Stomach (tissue), 4 donors: ENCODE measurements around the gene UHMK1.

Experiments used
- EP300 ChIP-seq: sonication (generic); formaldehyde crosslinking; IDR thresholded peaks from one replicate; pipeline ENCODE4 v1.6.1; 2017; ENCODE audit warnings: antibody characterized with exemption
- POLR2A ChIP-seq, 4 donors: fragments of 450-650 bp; IDR thresholded peaks; one replicate each; pipeline ENCODE4 v1.6.1; 2016; ENCODE audit warnings: antibody characterized with exemption in 4 of 4, control low read depth in 2 of 4, mild to moderate bottlenecking in 1 of 4, moderate library complexity in 1 of 4
- TF ChIP-seq, protein P1 (sequence below), 7 experiments: fragments of 450-650 bp in 4 of 7; fragments of 200-600 bp in 3 of 7; sonication (generic) in 3 of 7; IDR thresholded peaks; one replicate each; pipeline ENCODE4 v1.5.1; 2016 to 2019; ENCODE audit warnings: antibody characterized with exemption in 7 of 7, control low read depth in 2 of 7, mild to moderate bottlenecking in 1 of 7

DNA sequence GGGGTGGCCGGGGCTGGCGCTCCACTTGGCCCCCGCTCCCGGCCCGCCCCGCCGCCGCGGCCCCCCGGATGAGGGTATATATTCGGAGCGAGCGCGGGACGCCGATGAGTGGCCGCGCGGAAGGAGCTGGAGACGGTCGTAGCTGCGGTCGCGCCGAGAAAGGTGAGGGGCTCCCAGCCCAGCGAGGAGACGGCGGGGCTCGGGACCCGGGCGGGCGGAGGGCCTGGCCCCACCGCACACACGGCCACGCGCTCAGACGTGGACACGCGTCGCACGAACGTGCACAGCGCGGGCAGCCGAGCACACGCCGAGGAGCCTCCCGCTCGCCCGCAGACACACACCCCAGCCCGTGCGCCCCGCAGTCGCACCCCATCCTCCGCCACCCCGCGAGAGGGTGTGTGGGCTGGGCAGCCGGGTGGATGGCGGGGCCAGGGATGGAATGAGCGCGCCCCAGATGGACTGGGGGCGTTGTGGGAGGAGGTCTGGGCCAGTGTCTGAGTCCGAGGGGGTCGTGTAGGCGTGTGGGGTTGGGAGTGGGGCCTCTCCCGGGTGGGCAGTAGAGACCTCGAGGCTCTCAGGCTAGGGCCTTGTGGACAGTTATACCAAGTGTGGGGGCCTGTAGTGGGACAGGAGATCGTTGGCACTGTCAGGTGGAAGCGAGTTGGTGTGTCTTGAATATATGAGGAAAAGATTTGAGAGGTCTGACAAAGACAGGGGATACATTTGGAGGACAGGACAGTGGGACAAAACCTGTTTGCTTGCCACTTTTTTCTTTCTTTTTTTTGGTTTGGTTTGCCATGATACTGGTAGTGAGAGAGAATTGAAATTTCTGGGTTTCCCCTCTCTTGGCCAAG lies 64.2 kb downstream of the UHMK1 start, which contains the start of gene UAP1:
- TF ChIP-seq EP300 (no peak), POLR2A (IDR thresholded peaks at IDR 0.05) (peak in 2 of 4 donors; percentile 54 to 94)
- TF ChIP-seq, protein P1, sequence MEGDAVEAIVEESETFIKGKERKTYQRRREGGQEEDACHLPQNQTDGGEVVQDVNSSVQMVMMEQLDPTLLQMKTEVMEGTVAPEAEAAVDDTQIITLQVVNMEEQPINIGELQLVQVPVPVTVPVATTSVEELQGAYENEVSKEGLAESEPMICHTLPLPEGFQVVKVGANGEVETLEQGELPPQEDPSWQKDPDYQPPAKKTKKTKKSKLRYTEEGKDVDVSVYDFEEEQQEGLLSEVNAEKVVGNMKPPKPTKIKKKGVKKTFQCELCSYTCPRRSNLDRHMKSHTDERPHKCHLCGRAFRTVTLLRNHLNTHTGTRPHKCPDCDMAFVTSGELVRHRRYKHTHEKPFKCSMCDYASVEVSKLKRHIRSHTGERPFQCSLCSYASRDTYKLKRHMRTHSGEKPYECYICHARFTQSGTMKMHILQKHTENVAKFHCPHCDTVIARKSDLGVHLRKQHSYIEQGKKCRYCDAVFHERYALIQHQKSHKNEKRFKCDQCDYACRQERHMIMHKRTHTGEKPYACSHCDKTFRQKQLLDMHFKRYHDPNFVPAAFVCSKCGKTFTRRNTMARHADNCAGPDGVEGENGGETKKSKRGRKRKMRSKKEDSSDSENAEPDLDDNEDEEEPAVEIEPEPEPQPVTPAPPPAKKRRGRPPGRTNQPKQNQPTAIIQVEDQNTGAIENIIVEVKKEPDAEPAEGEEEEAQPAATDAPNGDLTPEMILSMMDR (IDR thresholded peaks at IDR 0.05), result no peak
